Measurements from ENCODE around the gene C3orf52. TPM values are rescaled to one million over a fixed set of nuclear protein-coding genes. Genes with fewer than 3 reads are reported as not detected.

The C3orf52 gene
- total and polyA plus RNA-seq, 10 of the 15 experiments (the other 5 are each of a cell fraction or from before 2014, with no cell fraction given), result 0.15 to 1.9 (median 0.73) TPM

- in situ Hi-C loops (cut with MboI), result no loop called here
Measured at GRCh38 chr3:112141293-112141692, 55.1 kb downstream of the C3orf52 start.

More at GRCh38 chr3:112141293-112141692, 55.1 kb downstream of the C3orf52 start:
- BruUV-seq (replicated peaks), result no TSS peak
- FAIRE-seq, result no peak
- ChIA-PET CTCF (interaction anchor here (4.8 to 18.1 kb wide), 3 partner anchors 24 to 378 kb away, joined by 39 to 226 read pairs (median 142); partner anchors contain the start of gene SLC9C1), POLR2A (no interaction called here), SMC1A (ENCODE audit: uncharacterized antibody, unreplicated experiment) (no interaction called here), RAD21 (ENCODE audit: unreplicated experiment) (interaction anchor here (2.0 kb wide), 1 partner anchor 13 kb away, joined by 6 read pairs; no protein-coding TSS in a partner anchor)
- Histone ChIP-seq H3K4me1 (ENCODE audit: control insufficient read depth, insufficient read depth, low read length) (peaks cover 18% of the 10 kb centered on the region), H3K4me3 (no peak overlapping the region), H4K20me1 (ENCODE audit: control insufficient read depth, insufficient read depth) (no peaks in the 10 kb centered on the region), H3K9me3 (replicated peaks; ENCODE audit: control insufficient read depth, insufficient read depth, low read length) (no peaks in the 10 kb centered on the region; the same call in 1 of the 3 replicates), H3K27ac (ENCODE audit: control insufficient read depth, insufficient read depth) (no peak overlapping the region), H3K9ac (ENCODE audit: control insufficient read depth, insufficient read depth, low read length) (no peak overlapping the region), H3K36me3 (ENCODE audit: control insufficient read depth in 2 of 2, insufficient read depth in 2 of 2, low read length in 1 of 2) (no peaks in the 10 kb centered on the region), H2AFZ (ENCODE audit: control insufficient read depth, low read depth, low read length) (no peak overlapping the region), H3K27me3 (replicated peaks in 1 of 2; ENCODE audit: control insufficient read depth in 2 of 2, insufficient read depth in 2 of 2, low read length in 1 of 2) (no peaks in the 10 kb centered on the region), H3K79me2 (ENCODE audit: control insufficient read depth, insufficient read depth, low read length) (peaks cover 1% of the 10 kb centered on the region; the same call in 1 of the 2 replicates), H3K4me2 (ENCODE audit: control insufficient read depth, insufficient read depth) (no peak overlapping the region)
- no peak for TF ChIP-seq ZBTB4 (CRISPR knock-in tag; IDR thresholded peaks at IDR 0.05)
- TF ChIP-seq PBX3 (IDR thresholded peaks at IDR 0.05; ENCODE audit: insufficient replicate concordance, low read depth, low read length), result no peak
- no peak for TF ChIP-seq ATF7 (IDR thresholded peaks at IDR 0.05; ENCODE audit: low read depth)
- no peak for TF ChIP-seq POLR2AphosphoS5 (IDR thresholded peaks at IDR 0.05; ENCODE audit: low read length)
- no peak for TF ChIP-seq MTA3 (IDR thresholded peaks at IDR 0.05; ENCODE audit: borderline replicate concordance, low read length)
- no peak for TF ChIP-seq TCF12 (IDR thresholded peaks at IDR 0.05; ENCODE audit: low read depth, low read length)
- TF ChIP-seq FOXK2 (IDR thresholded peaks at IDR 0.05), result no peak
- no peak for TF ChIP-seq SPI1 (IDR thresholded peaks at IDR 0.05; ENCODE audit: borderline replicate concordance, insufficient read depth, low read depth, low read length)
- TF ChIP-seq RAD21 (IDR thresholded peaks at IDR 0.05; ENCODE audit: insufficient read depth, low read depth, low read length), result no peak
- TF ChIP-seq SIX5 (IDR thresholded peaks at IDR 0.05; ENCODE audit: low read depth, low read length, severe bottlenecking), result no peak
- TF ChIP-seq MEF2A (IDR thresholded peaks at IDR 0.05; ENCODE audit: insufficient read depth, low read depth, low read length), result no peak
- no peak for TF ChIP-seq POLR2AphosphoS2 (IDR thresholded peaks at IDR 0.05; ENCODE audit: low read depth, low read length)
- no peak for TF ChIP-seq ZNF274 (IDR thresholded peaks at IDR 0.05; ENCODE audit: insufficient read depth, insufficient read length)
- no peak for TF ChIP-seq NRF1 (conservative IDR thresholded peaks at IDR 0.05; ENCODE audit: low read depth, low read length)
- no peak for ATAC-seq
- intact Hi-C loops (cut with micrococcal nuclease; ENCODE audit: unreplicated experiment), result no loop called here
- WGBS (ENCODE audit: insufficient coverage, insufficient replicate concordance, low lambda C conversion rate, missing lambda C conversion rate), result 95% methylated on average over 2 of the region's 2 CpGs
- no peak for DNase-seq (ENCODE audit: low read depth, low spot score)
